Fibroblast of skin of abdomen (primary cell): Measurements from ENCODE around the gene TBATA.

Experiments used
- DNase-seq: peaks from one replicate; pipeline ENCODE4 v3.0.0-alpha.2; 2013

TBATA gene

GRCh38 chr10:70761031-70761601, 24.1 kb downstream of the TBATA start:
- DNase-seq: peak; percentile 31

- DNase-seq: no peak
These were observed 24.8 kb downstream of the TBATA start for GRCh38 chr10:70760271-70760787.

DNA sequence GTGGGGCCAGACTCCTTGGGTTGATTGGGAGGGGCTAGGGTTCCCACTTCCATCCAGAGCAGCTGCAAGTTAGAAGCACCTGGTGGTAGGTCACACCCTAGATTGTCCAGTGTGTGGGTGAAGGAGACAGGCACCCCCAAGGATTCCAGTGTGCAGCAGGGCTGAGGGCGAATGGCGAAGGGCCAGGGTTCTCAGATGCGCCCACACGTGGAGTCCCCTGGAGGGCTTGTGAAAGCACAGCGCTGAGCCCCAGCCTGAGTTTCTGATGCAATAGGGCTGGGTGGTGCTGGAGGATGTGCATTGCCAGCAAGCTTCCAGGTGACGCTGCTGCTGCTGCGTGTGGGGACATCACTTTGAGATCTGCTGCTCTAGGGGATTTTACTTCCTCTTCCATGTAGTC, 25.4 kb downstream of the TBATA start:
- peak; percentile 10 for DNase-seq

DNA sequence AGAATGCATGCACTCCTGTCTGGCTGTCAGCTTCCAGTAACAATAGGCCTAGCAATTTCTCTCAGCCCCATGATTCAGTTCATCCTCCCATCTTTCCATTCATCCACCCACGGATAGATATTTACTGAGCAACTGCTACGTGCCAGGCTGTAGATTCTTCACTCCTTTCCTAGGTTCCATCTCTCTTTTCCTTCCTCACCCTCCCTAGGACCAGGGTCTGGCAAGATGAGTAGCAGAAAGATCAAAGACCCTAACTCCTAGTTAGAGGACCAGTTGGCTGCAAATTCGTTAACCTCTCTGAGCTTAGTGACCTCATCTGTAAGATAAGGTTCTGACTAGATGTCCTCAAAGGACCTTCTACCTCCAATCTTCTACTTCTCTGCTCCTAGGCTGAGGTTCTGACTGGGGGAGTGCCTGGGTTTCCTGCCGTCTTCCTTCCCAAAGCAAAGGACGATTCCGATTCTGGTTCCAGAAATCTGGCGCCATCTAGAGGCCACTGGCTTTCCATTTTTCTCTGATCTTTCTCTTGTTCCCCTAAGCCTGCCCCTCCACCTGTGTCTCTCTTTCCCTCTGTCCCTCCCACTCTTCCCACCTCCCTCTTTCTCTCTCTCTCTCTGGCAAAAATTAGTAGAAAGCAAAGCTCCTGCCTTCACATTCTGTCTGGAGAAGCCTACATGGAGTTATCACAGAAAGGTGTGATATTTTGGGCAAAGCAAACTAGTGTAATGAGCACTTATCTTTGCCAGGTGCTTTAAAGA, 26.2 kb downstream of the TBATA start:
- DNase-seq: peak; percentile 70

DNA sequence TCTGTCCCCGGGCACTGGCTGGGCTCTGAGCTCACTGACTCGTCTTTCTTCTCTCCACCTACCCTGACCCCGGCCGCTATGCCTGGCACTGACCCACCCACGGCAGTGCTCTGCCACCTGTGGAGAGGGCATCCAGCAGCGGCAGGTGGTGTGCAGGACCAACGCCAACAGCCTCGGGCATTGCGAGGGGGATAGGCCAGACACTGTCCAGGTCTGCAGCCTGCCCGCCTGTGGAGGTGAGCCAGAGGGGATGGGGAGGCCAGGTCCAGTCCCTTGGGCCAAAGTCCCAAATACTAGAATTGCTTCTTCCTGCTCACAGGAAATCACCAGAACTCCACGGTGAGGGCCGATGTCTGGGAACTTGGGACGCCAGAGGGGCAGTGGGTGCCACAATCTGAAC, 27.3 kb downstream of the TBATA start:
- DNase-seq: no peak

DNA sequence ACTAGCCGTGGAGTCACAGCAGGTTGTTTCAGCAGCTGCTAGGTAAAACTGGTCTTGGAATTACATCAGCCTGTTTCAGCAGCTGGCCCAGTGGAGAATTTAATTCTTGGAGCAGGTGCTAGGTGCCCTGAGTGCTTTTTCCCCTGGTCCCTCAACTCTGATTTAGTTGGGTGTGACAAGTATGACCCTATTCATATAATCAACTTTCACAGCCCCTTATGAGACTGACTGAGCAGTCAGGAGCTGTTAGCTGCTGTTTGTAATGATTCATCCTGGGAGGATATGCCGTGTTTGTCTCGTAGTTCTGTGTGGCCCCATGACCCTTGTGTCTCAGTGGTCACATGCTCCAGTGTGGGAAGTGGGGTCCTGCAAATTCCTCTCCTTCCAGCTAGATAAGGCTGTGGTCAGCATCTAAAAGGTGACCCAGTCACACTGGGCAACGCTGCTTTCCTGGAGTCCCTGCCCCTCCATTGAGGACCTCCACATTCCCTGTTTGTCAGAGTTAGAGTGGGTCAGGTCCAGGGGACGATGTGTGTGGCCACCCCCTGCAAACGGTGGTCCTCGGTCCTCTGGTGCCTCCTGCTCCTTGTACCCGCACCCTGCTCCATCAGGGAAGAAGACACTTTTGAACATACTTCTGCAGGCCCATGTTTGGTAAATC, 28.3 kb downstream of the TBATA start:
- DNase-seq: no peak

GRCh38 chr10:70753841-70754621, 31.1 kb downstream of the TBATA start:
- DNase-seq: peak; percentile 9

GRCh38 chr10:70753026-70753663, 32.0 kb downstream of the TBATA start:
- no peak for DNase-seq

DNA sequence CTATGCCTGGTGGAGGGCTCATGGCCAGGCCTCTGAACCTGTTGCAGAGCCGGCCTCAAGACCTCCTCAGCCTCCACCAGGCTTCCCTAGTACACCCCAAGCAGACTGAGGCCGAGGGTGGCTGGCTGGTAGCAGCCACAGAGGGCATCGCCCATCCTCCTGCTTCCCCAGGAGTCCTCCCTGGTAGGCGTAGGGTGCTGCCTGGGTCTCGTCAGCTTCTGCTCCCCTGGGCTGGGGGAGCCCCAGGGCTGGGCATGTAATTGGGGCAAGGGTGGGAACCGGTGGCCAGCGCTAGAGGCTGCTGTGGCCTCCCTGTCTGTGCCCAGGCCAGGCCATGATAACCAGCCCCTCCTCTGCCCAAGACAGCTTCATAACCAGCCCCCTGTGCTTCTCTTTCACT, 32.6 kb downstream of the TBATA start:
- DNase-seq: no peak

DNA sequence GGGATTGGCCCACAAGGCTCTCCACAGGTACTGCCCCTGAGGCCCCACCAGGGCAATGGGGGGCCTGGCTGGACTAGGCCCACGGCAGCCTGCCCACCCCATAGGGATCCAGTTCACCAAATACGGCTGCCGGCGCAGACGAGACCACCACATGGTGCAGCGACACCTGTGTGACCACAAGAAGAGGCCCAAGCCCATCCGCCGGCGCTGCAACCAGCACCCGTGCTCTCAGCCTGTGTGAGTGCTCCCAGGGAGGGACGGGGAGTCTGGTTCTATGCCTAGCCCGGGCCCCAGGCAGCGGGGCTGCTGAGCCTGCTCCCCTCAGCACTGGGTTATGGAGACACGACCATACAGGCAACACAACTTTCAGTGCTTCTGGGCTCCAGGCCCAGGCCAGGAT, 33.2 kb downstream of the TBATA start:
- no peak for DNase-seq

GRCh38 chr10:70751356-70751755, 33.8 kb downstream of the TBATA start:
- no peak for DNase-seq

- no peak for DNase-seq
These were observed 34.9 kb downstream of the TBATA start for GRCh38 chr10:70750156-70750703.

GRCh38 chr10:70749756-70750155, 35.4 kb downstream of the TBATA start:
- DNase-seq: no peak

- no peak for DNase-seq
These were observed 36.2 kb downstream of the TBATA start for GRCh38 chr10:70748801-70749573.

GRCh38 chr10:70748305-70748704, 36.9 kb downstream of the TBATA start:
- DNase-seq: no peak

DNA sequence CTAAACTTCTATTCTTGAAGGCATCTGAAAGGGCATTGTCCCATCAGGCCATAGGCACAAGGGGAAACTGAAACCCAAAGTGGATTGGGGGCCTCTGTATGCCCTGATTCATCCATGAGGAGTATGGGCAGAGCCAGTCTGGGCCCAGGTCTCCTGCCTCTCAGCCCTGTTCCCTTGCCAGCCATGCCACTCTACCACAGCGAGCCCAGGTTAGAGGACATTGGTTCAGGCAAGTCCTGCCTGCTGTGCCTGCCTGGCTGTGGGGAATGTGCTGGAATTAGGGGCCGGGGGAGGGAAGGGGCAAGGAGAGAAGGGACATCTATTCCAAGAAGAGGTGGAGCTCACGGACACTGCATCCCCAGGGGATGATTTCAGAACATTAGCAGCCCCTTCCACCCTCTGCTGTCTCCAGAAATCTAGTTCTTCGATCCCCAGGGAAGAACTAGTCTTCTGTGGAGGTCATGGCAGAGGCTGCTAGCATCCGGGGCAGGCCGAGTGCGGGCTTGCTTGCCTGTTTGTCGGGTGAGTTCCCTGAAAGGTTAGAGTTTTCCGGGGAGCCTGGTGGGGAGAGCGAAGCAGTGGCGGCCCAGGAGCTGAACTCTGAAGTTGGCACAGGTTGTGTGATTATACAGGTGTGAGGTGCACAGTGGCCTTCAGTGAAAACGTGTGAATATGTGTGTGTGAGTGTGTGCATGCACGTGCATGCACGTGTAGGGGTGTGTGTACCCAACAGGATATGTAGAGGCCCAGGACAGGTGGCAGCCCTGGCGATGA, 37.8 kb downstream of the TBATA start:
- DNase-seq: no peak

DNA sequence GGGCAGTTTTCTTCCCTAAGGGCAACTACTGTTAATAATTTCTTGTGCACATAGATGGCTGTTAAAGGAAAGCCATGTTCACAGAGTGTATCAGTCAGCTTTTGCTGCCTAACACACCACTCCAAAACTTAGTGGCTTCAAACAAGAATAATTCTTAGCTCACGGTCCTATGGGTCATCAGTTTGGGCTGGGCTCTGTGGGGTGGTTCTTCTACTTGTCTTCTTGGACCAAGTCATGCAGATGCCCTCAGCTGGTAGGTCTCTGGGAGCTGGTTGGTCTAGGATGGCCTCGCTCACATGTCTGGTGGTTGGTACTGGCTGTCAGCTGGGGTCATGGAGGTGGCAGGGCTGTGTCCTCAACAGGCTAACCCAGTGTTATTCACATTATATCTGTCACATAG, 39.6 kb downstream of the TBATA start:
- no peak for DNase-seq

GRCh38 chr10:70744617-70745143, 40.5 kb downstream of the TBATA start:
- DNase-seq: no peak

GRCh38 chr10:70743879-70744278, 41.3 kb downstream of the TBATA start:
- DNase-seq: no peak

- DNase-seq: no peak
These were observed 41.8 kb downstream of the TBATA start for GRCh38 chr10:70743430-70743788.
